IMR-90 (cell line): ENCODE results near the gene IMMP1L. TPM values are rescaled to one million over a fixed set of nuclear protein-coding genes. Genes with fewer than 3 reads are reported as not detected.

Experiments
- ATAC-seq: fragments of 200-7000 bp; cut with Tn5 transposase; 2 replicates; pipeline ENCODE4 v1.9.1; 2020; ENCODE audit warnings: low read depth, mild to moderate bottlenecking, moderate library complexity
- BruUV-seq: library from RNA; stranded (reverse); fragments of 400-500 nt; replicated peaks from 2 replicates; lab custom pipeline; 2021; lab: Mats Ljungman, UMichigan
- CTCF ChIA-PET: fragments of 300-600 bp; formaldehyde crosslinking; extraction: SDS; loops from one replicate; lab custom pipeline; 2021; ENCODE audit warnings: antibody characterized with exemption; lab: Yijun Ruan, JAX
- POLR2A ChIA-PET: fragments of 300-600 bp; sonication (Branson Sonifier 250); formaldehyde crosslinking; loops from one replicate; lab custom pipeline; 2022; ENCODE audit warnings: antibody characterized with exemption; ENCODE audit not compliant: unreplicated experiment; lab: Charles Lee
- DNase-seq: peaks from one replicate; pipeline ENCODE4 v3.0.0; 2013
- H2AFZ ChIP-seq: replicated peaks from 2 replicates; pipeline ENCODE3; 2013; ENCODE audit warnings: low read length, mild to moderate bottlenecking; ENCODE audit not compliant: poor library complexity
- H2AK5ac ChIP-seq: 2 replicates; pipeline ENCODE4 v1.6.1; 2013; ENCODE audit warnings: low read depth, low read length, inconsistent platforms
- H2AK9ac ChIP-seq: replicated peaks from 2 replicates; pipeline ENCODE3; 2013; ENCODE audit warnings: mild to moderate bottlenecking, low read depth, low read length, moderate library complexity; ENCODE audit not compliant: poor library complexity
- H2BK120ac ChIP-seq: 2 replicates; pipeline ENCODE4 v1.6.1; 2013; ENCODE audit warnings: low read depth, low read length, inconsistent platforms
- H2BK15ac ChIP-seq: 3 replicates; pipeline ENCODE4 v1.6.1; 2013; ENCODE audit warnings: low read depth, low read length, inconsistent platforms
- H2BK20ac ChIP-seq: 2 replicates; pipeline ENCODE4 v1.6.1; 2013; ENCODE audit warnings: low read depth, mild to moderate bottlenecking, inconsistent platforms, low read length, moderate library complexity
- H2BK5ac ChIP-seq: 2 replicates; pipeline ENCODE4 v1.6.1; 2013; ENCODE audit warnings: mild to moderate bottlenecking, low read depth, low read length, inconsistent platforms; ENCODE audit not compliant: poor library complexity, severe bottlenecking
- H3K14ac ChIP-seq: replicated peaks from 2 replicates; pipeline ENCODE4 v1.6.1; 2013; ENCODE audit warnings: low read depth, low read length, inconsistent platforms
- H3K18ac ChIP-seq: 2 replicates; pipeline ENCODE4 v1.6.1; 2013; ENCODE audit warnings: low read depth, low read length, control low read depth
- H3K23ac ChIP-seq: 2 replicates; pipeline ENCODE4 v1.6.1; 2013; ENCODE audit warnings: low read depth, low read length, inconsistent platforms
- H3K27ac ChIP-seq: 2 replicates; pipeline ENCODE4 v1.5.1; 2013; ENCODE audit warnings: mild to moderate bottlenecking, control low read depth, low read length; ENCODE audit not compliant: insufficient read depth
- H3K27me3 ChIP-seq: 2 replicates; pipeline ENCODE4 v1.6.1; 2013; ENCODE audit warnings: low read length; ENCODE audit not compliant: control insufficient read depth, insufficient read depth
- H3K36me3 ChIP-seq: 2 replicates; pipeline ENCODE4 v1.6.1; 2013; ENCODE audit warnings: low read length, mixed read lengths; ENCODE audit not compliant: control insufficient read depth, insufficient read depth
- H3K4ac ChIP-seq: 2 replicates; pipeline ENCODE4 v1.6.1; 2013; ENCODE audit warnings: low read depth, low read length, inconsistent platforms
- H3K4me1 ChIP-seq: 2 replicates; pipeline ENCODE4 v1.6.1; 2013; ENCODE audit warnings: low read length, mixed read lengths; ENCODE audit not compliant: control insufficient read depth, insufficient read depth
- H3K4me2 ChIP-seq: 2 replicates; pipeline ENCODE4 v1.6.1; 2013; ENCODE audit warnings: low read depth, mild to moderate bottlenecking, control low read depth, low read length, moderate library complexity
- H3K4me3 ChIP-seq: 2 replicates; pipeline ENCODE4 v1.5.1; 2013; ENCODE audit warnings: low read depth, mild to moderate bottlenecking, control low read depth, low read length, moderate library complexity; ENCODE audit not compliant: insufficient read depth
- H3K56ac ChIP-seq: 2 replicates; pipeline ENCODE4 v1.6.1; 2013; ENCODE audit warnings: low read length, inconsistent platforms; ENCODE audit not compliant: insufficient read depth; ENCODE audit errors: extremely low read depth
- H3K79me1 ChIP-seq, 2 experiments: 2 replicates each; pipeline ENCODE4 v1.6.1; 2013; ENCODE audit warnings: low read length in 2 of 2, inconsistent platforms in 1 of 2, low read depth in 1 of 2
- H3K9ac ChIP-seq: 2 replicates; pipeline ENCODE4 v1.6.1; 2013; ENCODE audit warnings: low read depth, low read length, control low read depth
- H3K9me1 ChIP-seq: 2 replicates; pipeline ENCODE4 v1.6.1; 2013; ENCODE audit warnings: low read length, inconsistent platforms; ENCODE audit not compliant: insufficient read depth
- H3K9me3 ChIP-seq: 2 replicates; pipeline ENCODE4 v1.6.1; 2013; ENCODE audit warnings: low read length; ENCODE audit not compliant: control insufficient read depth, insufficient read depth
- H4K20me1 ChIP-seq: 2 replicates; pipeline ENCODE4 v1.6.1; 2013; ENCODE audit warnings: low read length, inconsistent platforms; ENCODE audit not compliant: insufficient read depth
- H4K5ac ChIP-seq: 2 replicates; pipeline ENCODE4 v1.6.1; 2013; ENCODE audit warnings: mild to moderate bottlenecking, low read depth, low read length, control low read depth
- H4K8ac ChIP-seq, 2 experiments: 2 replicates each; pipeline ENCODE4 v1.6.1; 2013; ENCODE audit warnings: low read depth in 2 of 2, low read length in 2 of 2, control low read depth in 1 of 2, inconsistent platforms in 1 of 2
- H4K91ac ChIP-seq: 2 replicates; pipeline ENCODE4 v1.6.1; 2013; ENCODE audit warnings: low read depth, low read length, inconsistent platforms; ENCODE audit not compliant: insufficient read depth
- CEBPB ChIP-seq: IDR thresholded peaks from 2 replicates; pipeline ENCODE4 v1.6.1; 2012; ENCODE audit warnings: low read depth, low read length, improper control_type of control experiment
- FOS ChIP-seq: fragments of 150-350 bp; IDR thresholded peaks from 2 replicates; pipeline ENCODE4 v1.6.1; 2016; ENCODE audit warnings: low read depth, low read length
- MAFK ChIP-seq: IDR thresholded peaks from 2 replicates; pipeline ENCODE4 v1.6.1; 2012; ENCODE audit warnings: low read depth, low read length, improper control_type of control experiment
- NFE2L2 ChIP-seq: fragments of 150-350 bp; IDR thresholded peaks from 2 replicates; pipeline ENCODE4 v1.6.1; 2016; ENCODE audit warnings: low read depth, mild to moderate bottlenecking, low read length
- POLR2A ChIP-seq: IDR thresholded peaks from 2 replicates; pipeline ENCODE4 v1.6.1; 2012; ENCODE audit warnings: mild to moderate bottlenecking, low read depth, low read length
- SMC3 ChIP-seq: fragments of 150-350 bp; IDR thresholded peaks from 2 replicates; pipeline ENCODE4 v1.6.1; 2016; ENCODE audit warnings: low read depth, mild to moderate bottlenecking, antibody characterized with exemption, low read length, moderate library complexity
- WGBS, 2 experiments: methylation state at CpG; one replicate each; pipeline versions ENCODE4 v1.1.5 to v1.1.7; 2013; ENCODE audit warnings: missing lambda C conversion rate in 2 of 2; ENCODE audit not compliant: insufficient read length in 1 of 2; ENCODE audit errors: extremely low coverage in 2 of 2; 5-methylcytosine and 5-hydroxymethylcytosine counted together
- dilution Hi-C: fragments of 300-500 bp; cut with HindIII; formaldehyde crosslinking; loops from one replicate; pipeline ENCODE4 v1.14.3; 2018; ENCODE audit warnings: low sequenced_read_pairs; ENCODE audit not compliant: unreplicated experiment
- in situ Hi-C: fragments of 300-500 bp; cut with MboI; formaldehyde crosslinking; loops from 3 replicates; pipeline ENCODE4 v1.14.3; 2019; ENCODE audit warnings: low sequenced_read_pairs, inconsistent platforms, mixed read lengths
- intact Hi-C: fragments of 100-400 bp; cut with micrococcal nuclease; formaldehyde crosslinking; loops from 2 replicates; pipeline ENCODE4 v1.10.0; 2022
- polyA plus RNA-seq, 3 experiments: library from polyadenylated mRNA; depleted of rRNA; stranded (reverse); fragments of >200 nt; gene quantifications; 2 replicates each; pipeline ENCODE4 v1.2.3, GENCODE V29; 2012; ENCODE audit warnings: low replicate concordance in 1 of 3
- total RNA-seq: library from RNA; depleted of rRNA; stranded (reverse); fragments of >200 nt; gene quantifications from 2 replicates; pipeline ENCODE4 v1.2.3, GENCODE V29; 2012
- TF ChIP-seq, protein P1 (sequence below): fragments of 150-350 bp; IDR thresholded peaks from 2 replicates; pipeline ENCODE4 v1.6.1; 2017; ENCODE audit warnings: mild to moderate bottlenecking, antibody characterized with exemption, low read length, low read depth
- TF ChIP-seq, protein P2 (sequence below): conservative IDR thresholded peaks from 2 replicates; pipeline ENCODE4 v1.5.1; 2012; ENCODE audit warnings: mild to moderate bottlenecking, low read depth, low read length, improper control_type of control experiment
- TF ChIP-seq, protein P3 (sequence below): fragments of 150-350 bp; IDR thresholded peaks from 2 replicates; pipeline ENCODE4 v1.6.1; 2016; ENCODE audit warnings: low read depth, mild to moderate bottlenecking, low read length, moderate library complexity, borderline replicate concordance

The IMMP1L gene
- total and polyA plus RNA-seq, 2 of the 4 experiments (the other 2 are of a cell fraction): 5.0 to 10.7 TPM

DNA sequence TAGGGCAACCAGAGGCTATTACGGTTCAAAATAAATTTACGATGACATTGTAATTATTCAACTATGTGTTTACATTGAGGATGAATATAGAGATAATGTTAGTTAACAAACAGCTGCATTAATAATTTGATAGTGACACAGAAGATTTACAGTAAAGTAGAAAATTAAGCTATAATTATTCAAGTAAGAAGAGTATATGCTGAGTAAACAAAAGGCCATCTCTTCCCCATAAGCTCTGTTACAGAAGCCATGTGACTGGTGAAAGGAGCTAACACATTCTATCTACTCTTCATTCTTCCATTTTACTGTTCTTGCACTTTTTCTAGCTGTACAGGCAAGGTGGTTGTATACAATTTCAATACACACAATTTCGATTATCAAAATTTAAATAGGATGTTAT, 54.2 kb downstream of the IMMP1L start:
- no peak overlapping the region for H2BK15ac ChIP-seq
- H2BK120ac ChIP-seq: no peak overlapping the region
- ChIA-PET POLR2A (no interaction called here), CTCF (no interaction called here)
- no peak overlapping the region for H3K9ac ChIP-seq
- no peaks in the 10 kb centered on the region for H3K27me3 ChIP-seq
- no peak overlapping the region for H4K8ac ChIP-seq
- no peak overlapping the region for H2BK20ac ChIP-seq
- no peak overlapping the region for H4K5ac ChIP-seq
- no CpG with 5 or more reads among the region's 3 CpGs for WGBS, 2 experiments
- no peak overlapping the region for H3K4ac ChIP-seq
- no peaks in the 10 kb centered on the region for H3K9me3 ChIP-seq
- H3K14ac ChIP-seq: no peak overlapping the region
- H4K91ac ChIP-seq: no peak overlapping the region
- no TSS peak for BruUV-seq
- H2AK5ac ChIP-seq: no peak overlapping the region
- no peak overlapping the region for H2AK9ac ChIP-seq
- ATAC-seq: no peak
- no peak overlapping the region for H2BK5ac ChIP-seq
- intact Hi-C loops (no loop called here), dilution Hi-C loops (no loop called here), in situ Hi-C loops (no loop called here)
- no peak for DNase-seq
- no peaks in the 10 kb centered on the region; the same call in 1 of the 2 replicates for H3K9me1 ChIP-seq
- no peak overlapping the region for H3K23ac ChIP-seq
- no peak overlapping the region for H3K18ac ChIP-seq
- no peak overlapping the region for H3K4me2 ChIP-seq
- no peaks in the 10 kb centered on the region for H3K4me1 ChIP-seq
- no peaks in the 10 kb centered on the region for H3K36me3 ChIP-seq
- no peak overlapping the region for H3K27ac ChIP-seq
- no peak overlapping the region for H3K56ac ChIP-seq
- H3K4me3 ChIP-seq: no peak overlapping the region
- H2AFZ ChIP-seq: no peak overlapping the region
- H4K20me1 ChIP-seq: no peaks in the 10 kb centered on the region
- no peaks in the 10 kb centered on the region for H3K79me1 ChIP-seq
- TF ChIP-seq CEBPB (no peak), NFE2L2 (no peak), POLR2A (no peak), FOS (no peak), SMC3 (no peak), MAFK (no peak)
- TF ChIP-seq, protein P1, sequence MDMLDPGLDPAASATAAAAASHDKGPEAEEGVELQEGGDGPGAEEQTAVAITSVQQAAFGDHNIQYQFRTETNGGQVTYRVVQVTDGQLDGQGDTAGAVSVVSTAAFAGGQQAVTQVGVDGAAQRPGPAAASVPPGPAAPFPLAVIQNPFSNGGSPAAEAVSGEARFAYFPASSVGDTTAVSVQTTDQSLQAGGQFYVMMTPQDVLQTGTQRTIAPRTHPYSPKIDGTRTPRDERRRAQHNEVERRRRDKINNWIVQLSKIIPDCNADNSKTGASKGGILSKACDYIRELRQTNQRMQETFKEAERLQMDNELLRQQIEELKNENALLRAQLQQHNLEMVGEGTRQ: no peak
- TF ChIP-seq, protein P2, sequence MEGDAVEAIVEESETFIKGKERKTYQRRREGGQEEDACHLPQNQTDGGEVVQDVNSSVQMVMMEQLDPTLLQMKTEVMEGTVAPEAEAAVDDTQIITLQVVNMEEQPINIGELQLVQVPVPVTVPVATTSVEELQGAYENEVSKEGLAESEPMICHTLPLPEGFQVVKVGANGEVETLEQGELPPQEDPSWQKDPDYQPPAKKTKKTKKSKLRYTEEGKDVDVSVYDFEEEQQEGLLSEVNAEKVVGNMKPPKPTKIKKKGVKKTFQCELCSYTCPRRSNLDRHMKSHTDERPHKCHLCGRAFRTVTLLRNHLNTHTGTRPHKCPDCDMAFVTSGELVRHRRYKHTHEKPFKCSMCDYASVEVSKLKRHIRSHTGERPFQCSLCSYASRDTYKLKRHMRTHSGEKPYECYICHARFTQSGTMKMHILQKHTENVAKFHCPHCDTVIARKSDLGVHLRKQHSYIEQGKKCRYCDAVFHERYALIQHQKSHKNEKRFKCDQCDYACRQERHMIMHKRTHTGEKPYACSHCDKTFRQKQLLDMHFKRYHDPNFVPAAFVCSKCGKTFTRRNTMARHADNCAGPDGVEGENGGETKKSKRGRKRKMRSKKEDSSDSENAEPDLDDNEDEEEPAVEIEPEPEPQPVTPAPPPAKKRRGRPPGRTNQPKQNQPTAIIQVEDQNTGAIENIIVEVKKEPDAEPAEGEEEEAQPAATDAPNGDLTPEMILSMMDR: no peak
- TF ChIP-seq, protein P3, sequence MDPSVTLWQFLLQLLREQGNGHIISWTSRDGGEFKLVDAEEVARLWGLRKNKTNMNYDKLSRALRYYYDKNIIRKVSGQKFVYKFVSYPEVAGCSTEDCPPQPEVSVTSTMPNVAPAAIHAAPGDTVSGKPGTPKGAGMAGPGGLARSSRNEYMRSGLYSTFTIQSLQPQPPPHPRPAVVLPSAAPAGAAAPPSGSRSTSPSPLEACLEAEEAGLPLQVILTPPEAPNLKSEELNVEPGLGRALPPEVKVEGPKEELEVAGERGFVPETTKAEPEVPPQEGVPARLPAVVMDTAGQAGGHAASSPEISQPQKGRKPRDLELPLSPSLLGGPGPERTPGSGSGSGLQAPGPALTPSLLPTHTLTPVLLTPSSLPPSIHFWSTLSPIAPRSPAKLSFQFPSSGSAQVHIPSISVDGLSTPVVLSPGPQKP: no peak
